ENCODE measurements around the gene PANK1.

The PANK1 gene

GRCh38 chr10:89566095-89566950 lies 78.7 kb downstream of the PANK1 start:
- no peaks in the 10 kb centered on the region for H3K9me3 ChIP-seq (replicated peaks in 1 of 2; ENCODE audit: control insufficient read depth in 2 of 2, insufficient read depth in 1 of 2, low read depth in 1 of 2, low read length in 2 of 2)
- H3K9ac ChIP-seq (ENCODE audit: low read depth, low read length, poor library complexity) = no peak overlapping the region
- H2BK5ac ChIP-seq (ENCODE audit: low read length) = no peak overlapping the region
- H2BK15ac ChIP-seq (ENCODE audit: low read length) = no peak overlapping the region
- no peaks in the 10 kb centered on the region for H3K4me1 ChIP-seq (ENCODE audit: control insufficient read depth in 2 of 2, insufficient read depth in 1 of 2, low read depth in 1 of 2, low read length in 2 of 2)
- no peaks in the 10 kb centered on the region for H3K79me1 ChIP-seq (ENCODE audit: low read depth, low read length)
- H2AFZ ChIP-seq (ENCODE audit: low read length) = no peak overlapping the region
- no peak overlapping the region for H3K18ac ChIP-seq (ENCODE audit: low read length)
- peaks cover 0 to 21% (median 0%) of the 10 kb centered on the region in 3 experiments for H3K27me3 ChIP-seq (ENCODE audit: control insufficient read depth in 3 of 3, insufficient read depth in 3 of 3, low read depth in 1 of 3, low read length in 3 of 3)
- H3K23ac ChIP-seq (ENCODE audit: low read depth, low read length, poor library complexity) = no peak overlapping the region
- H3K14ac ChIP-seq (ENCODE audit: low read length) = no peak overlapping the region
- no peak overlapping the region for H3K4me2 ChIP-seq (ENCODE audit: insufficient read depth, low read length, poor library complexity, severe bottlenecking)
- H4K91ac ChIP-seq (ENCODE audit: low read depth, low read length, poor library complexity) = no peak overlapping the region
- H3K4ac ChIP-seq (ENCODE audit: low read length) = no peak overlapping the region
- no peak for DNase-seq (ENCODE audit: low spot score)
- H3K36me3 ChIP-seq (replicated peaks in 1 of 2; ENCODE audit: control insufficient read depth in 2 of 2, insufficient read depth in 2 of 2, low read length in 2 of 2) = no peaks in the 10 kb centered on the region
- no peak overlapping the region for H2BK120ac ChIP-seq (ENCODE audit: low read depth, low read length)
- WGBS, 2 donors (ENCODE audit: extremely low coverage in 2 of 2, insufficient read length in 2 of 2, insufficient replicate concordance in 1 of 2) = no CpG with 5 or more reads among the region's 10 CpGs
- H2AK5ac ChIP-seq (ENCODE audit: low read depth, low read length) = no peak overlapping the region
- no peak overlapping the region for H3K4me3 ChIP-seq (ENCODE audit: low read length in 2 of 2)
- no peak overlapping the region for H4K8ac ChIP-seq (ENCODE audit: low read depth, low read length)
- H3K27ac ChIP-seq (replicated peaks; ENCODE audit: low read length) = no peak overlapping the region
- no peak overlapping the region for H2BK12ac ChIP-seq (ENCODE audit: low read length)

- no peak overlapping the region for H2BK5ac ChIP-seq (ENCODE audit: low read length)
- no CpG with 5 or more reads among the region's 1 CpG for WGBS, 2 donors (ENCODE audit: extremely low coverage in 2 of 2, insufficient read length in 2 of 2, insufficient replicate concordance in 1 of 2)
- no peak overlapping the region for H3K18ac ChIP-seq (ENCODE audit: low read length)
- no peak overlapping the region for H2BK120ac ChIP-seq (ENCODE audit: low read depth, low read length)
- H3K4me2 ChIP-seq (ENCODE audit: insufficient read depth, low read length, poor library complexity, severe bottlenecking) = no peak overlapping the region
- no peak overlapping the region for H3K27ac ChIP-seq (replicated peaks; ENCODE audit: low read length)
- no peak overlapping the region for H3K23ac ChIP-seq (ENCODE audit: low read depth, low read length, poor library complexity)
- H3K9ac ChIP-seq (ENCODE audit: low read depth, low read length, poor library complexity) = no peak overlapping the region
- no peaks in the 10 kb centered on the region for H3K36me3 ChIP-seq (replicated peaks in 1 of 2; ENCODE audit: control insufficient read depth in 2 of 2, insufficient read depth in 2 of 2, low read length in 2 of 2)
- H3K4me1 ChIP-seq (ENCODE audit: control insufficient read depth in 2 of 2, insufficient read depth in 1 of 2, low read depth in 1 of 2, low read length in 2 of 2) = no peaks in the 10 kb centered on the region
- H4K8ac ChIP-seq (ENCODE audit: low read depth, low read length) = no peak overlapping the region
- no peaks in the 10 kb centered on the region for H3K9me3 ChIP-seq (replicated peaks in 1 of 2; ENCODE audit: control insufficient read depth in 2 of 2, insufficient read depth in 1 of 2, low read depth in 1 of 2, low read length in 2 of 2)
- no peak overlapping the region for H2BK12ac ChIP-seq (ENCODE audit: low read length)
- no peaks in the 10 kb centered on the region for H3K79me1 ChIP-seq (ENCODE audit: low read depth, low read length)
- no peak overlapping the region for H2AFZ ChIP-seq (ENCODE audit: low read length)
- H2BK15ac ChIP-seq (ENCODE audit: low read length) = no peak overlapping the region
- H3K4me3 ChIP-seq (ENCODE audit: low read length in 2 of 2) = no peak overlapping the region
- no peak overlapping the region for H4K91ac ChIP-seq (ENCODE audit: low read depth, low read length, poor library complexity)
- DNase-seq (ENCODE audit: low spot score) = no peak
- H3K4ac ChIP-seq (ENCODE audit: low read length) = no peak overlapping the region
- no peak overlapping the region for H3K14ac ChIP-seq (ENCODE audit: low read length)
- H2AK5ac ChIP-seq (ENCODE audit: low read depth, low read length) = no peak overlapping the region
- H3K27me3 ChIP-seq (ENCODE audit: control insufficient read depth in 3 of 3, insufficient read depth in 3 of 3, low read depth in 1 of 3, low read length in 3 of 3) = peaks cover 0 to 18% (median 0%) of the 10 kb centered on the region in 3 experiments
These were observed 79.9 kb downstream of the PANK1 start for GRCh38 chr10:89565180-89565579.

GRCh38 chr10:89563861-89564478 lies 81.1 kb downstream of the PANK1 start:
- Histone ChIP-seq H2BK12ac (ENCODE audit: low read length) (no peak overlapping the region), H3K9me3 (replicated peaks in 1 of 2; ENCODE audit: control insufficient read depth in 2 of 2, insufficient read depth in 1 of 2, low read depth in 1 of 2, low read length in 2 of 2) (no peaks in the 10 kb centered on the region), H2BK5ac (ENCODE audit: low read length) (no peak overlapping the region), H2BK120ac (ENCODE audit: low read depth, low read length) (no peak overlapping the region), H3K14ac (ENCODE audit: low read length) (no peak overlapping the region), H3K18ac (ENCODE audit: low read length) (no peak overlapping the region), H2AK5ac (ENCODE audit: low read depth, low read length) (no peak overlapping the region), H3K27ac (replicated peaks; ENCODE audit: low read length) (no peak overlapping the region), H3K23ac (ENCODE audit: low read depth, low read length, poor library complexity) (no peak overlapping the region), H3K4ac (ENCODE audit: low read length) (no peak overlapping the region), H3K4me3 (ENCODE audit: low read length in 2 of 2) (no peak overlapping the region), H4K8ac (ENCODE audit: low read depth, low read length) (no peak overlapping the region), H3K27me3 (ENCODE audit: control insufficient read depth in 3 of 3, insufficient read depth in 3 of 3, low read depth in 1 of 3, low read length in 3 of 3) (peaks cover 0 to 17% (median 0%) of the 10 kb centered on the region in 3 experiments), H2AFZ (ENCODE audit: low read length) (no peak overlapping the region), H3K4me1 (ENCODE audit: control insufficient read depth in 2 of 2, insufficient read depth in 1 of 2, low read depth in 1 of 2, low read length in 2 of 2) (no peaks in the 10 kb centered on the region), H3K36me3 (replicated peaks in 1 of 2; ENCODE audit: control insufficient read depth in 2 of 2, insufficient read depth in 2 of 2, low read length in 2 of 2) (no peaks in the 10 kb centered on the region), H3K4me2 (ENCODE audit: insufficient read depth, low read length, poor library complexity, severe bottlenecking) (no peak overlapping the region), H2BK15ac (ENCODE audit: low read length) (no peak overlapping the region), H4K91ac (ENCODE audit: low read depth, low read length, poor library complexity) (no peak overlapping the region), H3K9ac (ENCODE audit: low read depth, low read length, poor library complexity) (no peak overlapping the region), H3K79me1 (ENCODE audit: low read depth, low read length) (no peaks in the 10 kb centered on the region)
- no CpG with 5 or more reads among the region's 2 CpGs for WGBS, 2 donors (ENCODE audit: extremely low coverage in 2 of 2, insufficient read length in 2 of 2, insufficient replicate concordance in 1 of 2)
- DNase-seq (ENCODE audit: low spot score) = peak; percentile 15

GRCh38 chr10:89563311-89563710 lies 81.7 kb downstream of the PANK1 start:
- Histone ChIP-seq H2AK5ac (ENCODE audit: low read depth, low read length) (no peak overlapping the region), H3K79me1 (ENCODE audit: low read depth, low read length) (no peaks in the 10 kb centered on the region), H2BK15ac (ENCODE audit: low read length) (no peak overlapping the region), H3K4me3 (ENCODE audit: low read length in 2 of 2) (no peak overlapping the region), H2BK5ac (ENCODE audit: low read length) (no peak overlapping the region), H2AFZ (ENCODE audit: low read length) (no peak overlapping the region), H4K8ac (ENCODE audit: low read depth, low read length) (no peak overlapping the region), H3K23ac (ENCODE audit: low read depth, low read length, poor library complexity) (no peak overlapping the region), H3K18ac (ENCODE audit: low read length) (peak overlapping the region; percentile 18), H3K9me3 (replicated peaks in 1 of 2; ENCODE audit: control insufficient read depth in 2 of 2, insufficient read depth in 1 of 2, low read depth in 1 of 2, low read length in 2 of 2) (no peaks in the 10 kb centered on the region), H3K36me3 (replicated peaks in 1 of 2; ENCODE audit: control insufficient read depth in 2 of 2, insufficient read depth in 2 of 2, low read length in 2 of 2) (no peaks in the 10 kb centered on the region), H3K4ac (ENCODE audit: low read length) (no peak overlapping the region), H3K9ac (ENCODE audit: low read depth, low read length, poor library complexity) (no peak overlapping the region), H3K4me2 (ENCODE audit: insufficient read depth, low read length, poor library complexity, severe bottlenecking) (no peak overlapping the region), H3K27ac (replicated peaks; ENCODE audit: low read length) (no peak overlapping the region), H2BK120ac (ENCODE audit: low read depth, low read length) (no peak overlapping the region), H2BK12ac (ENCODE audit: low read length) (no peak overlapping the region), H3K4me1 (ENCODE audit: control insufficient read depth in 2 of 2, insufficient read depth in 1 of 2, low read depth in 1 of 2, low read length in 2 of 2) (no peaks in the 10 kb centered on the region), H3K14ac (ENCODE audit: low read length) (no peak overlapping the region), H3K27me3 (ENCODE audit: control insufficient read depth in 3 of 3, insufficient read depth in 3 of 3, low read depth in 1 of 3, low read length in 3 of 3) (peaks cover 0 to 17% (median 0%) of the 10 kb centered on the region in 3 experiments), H4K91ac (ENCODE audit: low read depth, low read length, poor library complexity) (no peak overlapping the region)
- no CpG with 5 or more reads among the region's 3 CpGs for WGBS, 2 donors (ENCODE audit: extremely low coverage in 2 of 2, insufficient read length in 2 of 2, insufficient replicate concordance in 1 of 2)
- no peak for DNase-seq (ENCODE audit: low spot score)
